GM18519 (cell line): ENCODE results near the gene ANTKMT.

Experiments used
- ATAC-seq: cut with Tn5 transposase; IDR thresholded peaks from one replicate; pipeline ENCODE4 v1.9.1; 2021; ENCODE audit warnings: mild to moderate bottlenecking, moderate library complexity; ENCODE audit not compliant: unreplicated experiment, low FRiP score

ANTKMT gene, protein sequence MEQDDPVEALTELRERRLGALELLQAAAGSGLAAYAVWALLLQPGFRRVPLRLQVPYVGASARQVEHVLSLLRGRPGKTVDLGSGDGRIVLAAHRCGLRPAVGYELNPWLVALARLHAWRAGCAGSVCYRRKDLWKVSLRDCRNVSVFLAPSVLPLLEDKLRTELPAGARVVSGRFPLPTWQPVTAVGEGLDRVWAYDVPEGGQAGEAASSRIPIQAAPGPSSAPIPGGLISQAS

DNA sequence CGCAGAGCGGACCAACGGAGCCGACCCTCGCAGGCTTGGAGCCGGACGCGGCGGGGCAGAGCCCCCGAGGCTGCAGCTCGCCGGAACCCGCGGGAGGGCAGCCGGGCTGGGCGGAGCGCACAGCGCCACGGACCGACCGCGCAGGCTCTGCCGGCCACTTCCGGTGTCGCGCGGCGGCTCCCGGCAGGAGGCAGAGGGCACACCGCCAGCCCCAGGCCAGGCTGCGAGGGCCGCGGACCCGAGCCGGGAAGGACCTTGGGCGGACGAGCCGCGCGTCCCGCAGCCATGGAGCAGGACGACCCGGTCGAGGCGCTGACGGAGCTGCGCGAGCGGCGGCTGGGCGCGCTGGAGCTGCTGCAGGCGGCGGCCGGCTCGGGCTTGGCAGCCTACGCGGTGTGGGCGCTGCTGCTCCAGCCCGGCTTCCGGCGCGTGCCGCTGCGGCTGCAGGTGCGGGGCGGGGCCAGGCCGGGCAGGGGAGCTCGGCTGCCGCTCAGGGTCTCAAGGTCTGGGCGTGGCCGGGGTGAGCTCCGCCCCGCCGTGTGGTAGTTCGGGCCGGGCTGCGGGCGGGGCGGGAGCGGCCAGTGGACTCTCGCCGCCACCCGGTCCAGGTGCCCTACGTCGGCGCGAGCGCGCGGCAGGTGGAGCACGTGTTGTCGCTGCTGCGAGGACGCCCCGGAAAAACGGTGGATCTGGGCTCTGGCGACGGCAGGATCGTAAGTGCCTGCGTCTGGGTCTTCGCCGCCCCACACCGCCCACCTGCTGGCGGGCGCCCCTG is at the start of gene ANTKMT:
Gene ANTKMT, plus strand, starts transcription at position 157 of the 775 bp plus-strand sequence. Its CDS starts 129 bp downstream, at position 286.
- peak; percentile 46 for ATAC-seq

DNA sequence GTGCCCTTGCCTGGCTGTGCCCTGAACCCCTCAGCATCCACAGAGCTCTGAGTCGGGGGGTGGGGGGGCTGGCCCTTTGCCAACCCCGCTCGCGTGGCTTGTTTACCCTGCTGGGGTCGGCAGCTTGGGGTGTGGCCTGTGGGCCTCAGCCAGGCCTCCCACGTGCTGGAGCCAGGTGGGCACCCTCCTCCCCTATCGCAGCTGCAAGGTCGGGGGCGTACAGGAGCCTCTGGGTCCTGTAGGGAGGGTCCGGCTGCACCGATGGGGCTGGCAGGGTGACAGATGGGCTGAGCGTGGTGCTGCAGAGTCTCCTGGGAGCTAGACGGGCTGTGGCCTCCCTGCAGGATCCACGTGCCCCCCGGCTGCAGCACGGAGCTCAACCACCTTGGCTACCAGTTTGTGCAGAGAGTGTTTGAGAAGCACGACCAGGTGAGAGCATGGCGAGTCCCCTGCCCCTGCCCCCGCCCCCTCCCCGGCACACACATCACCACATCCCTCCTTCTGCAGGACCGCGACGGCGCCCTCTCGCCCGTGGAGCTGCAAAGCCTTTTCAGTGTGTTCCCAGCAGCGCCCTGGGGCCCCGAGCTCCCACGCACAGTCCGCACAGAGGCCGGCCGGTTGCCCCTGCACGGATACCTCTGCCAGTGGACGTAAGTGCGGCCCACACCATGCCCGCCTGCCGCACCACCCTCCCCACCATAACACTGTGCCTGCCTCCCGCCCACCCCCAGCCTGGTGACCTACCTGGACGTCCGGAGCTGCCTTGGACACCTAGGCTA is 49.4 kb upstream of the ANTKMT start:
- ATAC-seq: no peak

DNA sequence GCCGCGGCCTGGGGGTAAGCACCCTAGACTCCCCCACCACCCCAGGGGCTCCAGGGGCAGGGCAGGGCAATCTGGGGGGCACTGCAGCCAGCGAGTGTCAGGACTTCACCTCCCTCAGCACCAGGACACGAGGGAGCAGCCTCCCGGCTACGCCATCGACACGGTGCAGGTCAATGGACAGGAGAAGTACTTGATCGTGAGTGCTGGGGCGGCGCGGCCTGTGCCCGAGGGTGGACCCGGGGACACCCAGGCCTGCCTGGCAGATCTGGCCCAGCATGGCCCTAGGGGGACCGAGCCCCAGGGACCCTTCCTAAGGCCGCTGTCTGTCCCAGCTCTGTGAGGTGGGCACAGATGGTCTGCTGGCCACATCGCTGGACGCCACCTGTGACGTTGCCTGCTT is 48.6 kb upstream of the ANTKMT start:
- no peak for ATAC-seq

DNA sequence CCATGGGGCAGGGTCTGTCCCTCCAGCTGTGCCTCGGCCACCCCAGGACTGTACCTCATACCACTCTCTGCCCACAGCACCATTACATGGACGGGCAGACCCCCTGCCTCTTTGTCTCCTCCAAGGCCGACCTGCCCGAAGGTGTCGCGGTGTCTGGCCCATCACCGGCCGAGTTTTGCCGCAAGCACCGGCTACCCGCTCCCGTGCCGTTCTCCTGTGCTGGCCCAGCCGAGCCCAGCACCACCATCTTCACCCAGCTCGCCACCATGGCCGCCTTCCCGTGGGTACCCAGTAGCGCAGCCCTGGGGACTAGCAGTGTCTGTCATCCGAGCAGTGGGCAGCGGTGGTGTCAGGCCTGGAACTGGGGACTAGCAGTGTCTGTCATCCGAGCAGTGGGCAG is 48.1 kb upstream of the ANTKMT start:
- ATAC-seq: no peak

DNA sequence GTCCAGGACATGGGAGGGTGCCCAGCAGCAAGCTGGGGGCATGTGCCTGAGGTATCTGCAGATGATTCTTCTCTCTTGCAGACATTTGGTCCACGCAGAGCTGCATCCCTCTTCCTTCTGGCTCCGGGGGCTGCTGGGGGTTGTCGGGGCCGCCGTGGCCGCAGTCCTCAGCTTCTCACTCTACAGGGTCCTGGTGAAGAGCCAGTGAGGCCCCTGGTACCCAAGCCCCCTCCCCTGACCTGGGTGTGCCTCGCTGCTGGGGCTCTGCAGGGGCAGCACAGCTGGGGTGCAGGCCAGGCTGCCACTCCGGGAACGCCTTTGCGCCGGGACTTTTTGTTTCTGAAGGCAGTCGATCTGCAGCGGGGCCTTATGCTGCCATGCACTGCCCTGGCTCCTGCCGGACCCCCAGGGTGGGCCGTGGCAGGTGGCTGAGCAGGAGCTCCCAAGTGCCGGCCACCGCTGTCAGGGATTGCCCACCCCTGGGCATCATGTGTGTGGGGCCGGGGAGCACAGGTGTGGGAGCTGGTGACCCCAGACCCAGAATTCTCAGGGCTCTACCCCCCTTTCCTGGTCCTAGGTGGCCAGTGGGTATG is 47.5 kb upstream of the ANTKMT start:
- ATAC-seq: no peak

DNA sequence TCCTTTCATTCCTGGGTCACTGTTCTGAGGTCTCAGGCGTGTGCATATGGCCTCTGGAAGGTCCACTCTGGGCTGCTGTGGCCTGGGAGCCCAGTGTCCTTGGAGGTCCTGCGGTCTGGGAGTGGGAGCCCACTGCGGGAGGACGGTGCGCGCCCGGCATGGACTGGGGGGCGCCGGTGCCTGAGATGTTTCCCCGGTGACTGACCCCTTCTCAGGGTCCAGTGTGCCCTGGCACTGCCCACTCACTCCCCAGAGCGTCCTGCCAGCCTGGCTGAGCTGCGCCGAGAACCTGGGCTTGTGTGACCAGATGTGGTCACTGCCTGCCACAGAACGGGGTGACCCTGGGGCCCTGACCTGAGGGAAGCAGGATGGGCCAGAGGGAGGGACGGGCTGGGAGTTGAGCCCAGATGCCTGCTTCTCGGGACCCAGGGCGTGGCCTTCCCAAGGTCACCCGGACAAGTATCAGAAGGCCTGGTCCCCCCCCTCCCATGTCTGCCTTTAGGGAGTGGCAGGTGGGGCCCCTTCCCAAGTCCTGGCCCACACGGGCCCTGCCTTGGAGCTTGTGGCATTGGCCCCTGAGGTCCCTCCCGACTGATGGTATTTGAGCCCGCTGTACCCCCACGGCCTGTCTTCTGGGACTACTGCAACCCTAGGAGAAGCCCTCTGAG is 46.6 kb upstream of the ANTKMT start:
- ATAC-seq: no peak

DNA sequence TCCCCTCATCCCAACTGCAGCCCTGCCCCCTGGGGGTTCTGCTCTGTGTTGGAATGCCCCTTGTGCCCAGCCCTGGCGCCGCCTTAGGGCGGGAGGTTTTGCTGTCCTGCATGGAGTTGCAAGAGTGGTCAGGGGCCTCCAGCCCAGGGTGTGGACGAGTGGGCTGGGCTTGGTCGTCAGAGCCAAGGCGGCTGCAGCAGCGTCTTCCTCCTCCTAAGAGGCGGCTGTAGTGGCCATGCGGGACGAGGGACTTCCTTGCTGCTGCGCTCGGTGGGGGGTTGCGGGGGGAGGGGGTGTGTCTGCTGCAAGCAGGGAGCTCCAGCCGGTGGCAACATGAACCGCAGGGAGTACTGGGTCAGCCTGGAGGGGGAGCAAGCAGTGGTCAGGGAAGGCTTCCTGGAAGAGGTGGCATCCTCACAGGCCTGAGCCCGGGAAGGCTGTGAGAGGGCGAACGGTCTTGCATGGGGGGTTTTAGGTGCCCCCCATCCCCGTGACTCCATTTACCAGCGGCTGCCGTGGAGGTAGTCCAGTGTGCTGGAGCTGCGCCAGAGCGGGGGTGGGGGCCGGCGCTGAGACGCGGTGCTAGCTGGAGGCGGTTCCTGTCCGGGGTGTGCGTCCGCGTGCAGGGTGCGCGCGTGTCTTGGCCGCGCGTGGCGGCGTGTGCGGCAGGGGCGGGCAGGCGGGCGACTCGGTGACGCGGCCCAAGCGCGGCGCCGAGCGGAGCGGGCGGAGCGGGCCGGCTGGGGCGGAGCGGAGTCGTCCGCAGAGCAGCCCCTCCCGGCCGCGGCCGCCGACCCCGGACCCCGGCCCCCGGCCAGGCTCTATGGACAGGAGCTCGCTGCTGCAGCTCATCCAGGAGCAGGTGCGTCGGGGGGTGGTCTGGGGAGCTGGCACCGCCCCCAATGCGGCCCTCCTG is 45.7 kb upstream of the ANTKMT start, which contains the start of gene RHBDL1:
Gene RHBDL1, plus strand, starts transcription at position 704 of the 916 bp plus-strand sequence. Its CDS starts 120 bp downstream, at position 824.
- no peak for ATAC-seq

DNA sequence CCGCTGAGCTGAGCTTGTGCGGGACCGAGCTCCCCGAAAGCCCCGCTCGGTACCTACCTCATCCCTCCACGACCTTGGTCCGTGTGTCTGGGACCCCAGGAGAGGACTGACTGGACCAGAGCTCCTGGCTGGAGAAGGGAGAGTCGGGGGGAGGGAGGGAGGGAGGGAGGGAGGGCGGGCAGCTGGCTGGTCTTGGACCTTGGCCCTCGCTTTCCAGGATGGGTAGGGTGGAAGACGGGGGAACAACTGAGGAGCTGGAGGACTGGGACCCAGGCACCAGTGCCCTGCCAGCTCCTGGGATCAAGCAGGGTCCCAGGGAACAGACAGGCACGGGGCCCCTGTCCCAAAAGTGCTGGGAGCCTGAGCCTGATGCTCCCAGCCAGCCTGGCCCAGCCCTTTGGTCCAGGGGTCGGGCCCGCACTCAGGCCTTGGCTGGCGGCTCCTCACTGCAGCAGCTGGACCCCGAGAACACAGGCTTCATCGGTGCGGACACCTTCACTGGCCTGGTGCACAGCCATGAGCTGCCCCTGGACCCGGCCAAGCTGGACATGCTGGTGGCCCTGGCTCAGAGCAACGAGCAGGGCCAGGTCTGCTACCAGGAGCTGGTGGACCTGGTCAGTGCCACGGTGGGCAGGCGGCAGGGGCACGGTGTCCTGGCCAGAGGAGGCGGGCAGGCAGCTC is 44.9 kb upstream of the ANTKMT start:
- no peak for ATAC-seq

DNA sequence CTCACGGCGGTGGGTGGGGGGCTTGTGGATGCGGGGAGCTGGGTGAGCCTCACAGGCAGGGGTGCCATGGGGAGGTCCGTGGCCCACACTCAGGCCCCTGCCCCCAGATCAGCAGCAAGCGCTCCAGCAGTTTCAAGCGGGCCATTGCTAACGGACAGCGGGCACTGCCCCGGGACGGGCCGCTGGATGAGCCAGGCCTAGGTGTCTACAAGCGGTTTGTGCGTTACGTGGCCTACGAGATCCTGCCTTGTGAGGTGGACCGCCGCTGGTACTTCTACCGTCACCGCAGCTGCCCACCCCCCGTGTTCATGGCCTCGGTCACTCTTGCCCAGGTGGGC is 44.4 kb upstream of the ANTKMT start:
- ATAC-seq: no peak

DNA sequence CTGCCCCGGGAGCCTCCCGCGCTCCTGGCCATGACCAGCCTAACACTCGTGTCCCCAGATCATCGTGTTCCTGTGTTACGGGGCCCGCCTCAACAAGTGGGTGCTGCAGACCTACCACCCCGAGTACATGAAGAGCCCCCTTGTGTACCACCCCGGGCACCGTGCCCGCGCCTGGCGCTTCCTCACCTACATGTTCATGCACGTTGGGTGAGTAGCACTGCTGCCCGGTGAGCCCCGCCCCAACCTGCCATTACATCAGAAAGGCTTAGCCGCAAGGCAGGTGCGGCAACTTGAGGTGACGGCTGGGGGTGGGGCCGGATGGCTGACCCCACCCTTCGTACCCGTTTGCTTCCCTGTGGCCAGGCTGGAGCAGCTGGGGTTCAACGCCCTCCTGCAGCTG is 44.0 kb upstream of the ANTKMT start:
- no peak for ATAC-seq

DNA sequence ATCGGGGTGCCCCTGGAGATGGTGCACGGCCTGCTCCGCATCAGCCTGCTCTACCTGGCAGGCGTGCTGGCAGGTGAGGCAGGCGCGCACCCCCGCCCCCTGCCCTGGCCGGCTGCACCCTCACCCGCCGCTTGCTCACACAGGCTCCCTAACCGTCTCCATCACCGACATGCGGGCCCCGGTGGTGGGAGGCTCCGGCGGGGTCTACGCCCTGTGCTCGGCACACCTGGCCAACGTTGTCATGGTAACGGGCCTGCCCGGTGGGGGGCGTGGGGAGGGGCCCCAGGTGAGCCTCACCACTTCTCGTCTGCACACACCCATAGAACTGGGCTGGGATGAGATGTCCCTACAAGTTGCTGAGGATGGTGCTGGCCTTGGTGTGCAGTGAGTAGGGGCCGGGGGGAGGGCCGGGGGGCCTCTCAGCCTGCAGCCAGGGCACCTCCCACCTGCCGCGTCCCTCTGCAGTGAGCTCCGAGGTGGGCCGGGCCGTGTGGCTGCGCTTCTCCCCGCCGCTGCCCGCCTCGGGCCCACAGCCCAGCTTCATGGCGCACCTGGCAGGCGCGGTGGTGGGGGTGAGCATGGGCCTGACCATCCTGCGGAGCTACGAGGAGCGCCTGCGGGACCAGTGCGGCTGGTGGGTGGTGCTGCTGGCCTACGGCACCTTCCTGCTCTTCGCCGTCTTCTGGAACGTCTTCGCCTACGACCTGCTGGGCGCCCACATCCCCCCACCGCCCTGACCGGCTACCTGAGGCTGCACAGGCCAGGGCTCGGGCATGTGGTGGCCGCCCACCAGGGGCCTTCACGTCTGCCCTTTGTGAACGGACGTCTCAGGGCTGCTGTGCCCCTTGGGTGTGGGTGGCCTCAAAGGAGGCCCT is 43.4 kb upstream of the ANTKMT start:
- no peak for ATAC-seq

DNA sequence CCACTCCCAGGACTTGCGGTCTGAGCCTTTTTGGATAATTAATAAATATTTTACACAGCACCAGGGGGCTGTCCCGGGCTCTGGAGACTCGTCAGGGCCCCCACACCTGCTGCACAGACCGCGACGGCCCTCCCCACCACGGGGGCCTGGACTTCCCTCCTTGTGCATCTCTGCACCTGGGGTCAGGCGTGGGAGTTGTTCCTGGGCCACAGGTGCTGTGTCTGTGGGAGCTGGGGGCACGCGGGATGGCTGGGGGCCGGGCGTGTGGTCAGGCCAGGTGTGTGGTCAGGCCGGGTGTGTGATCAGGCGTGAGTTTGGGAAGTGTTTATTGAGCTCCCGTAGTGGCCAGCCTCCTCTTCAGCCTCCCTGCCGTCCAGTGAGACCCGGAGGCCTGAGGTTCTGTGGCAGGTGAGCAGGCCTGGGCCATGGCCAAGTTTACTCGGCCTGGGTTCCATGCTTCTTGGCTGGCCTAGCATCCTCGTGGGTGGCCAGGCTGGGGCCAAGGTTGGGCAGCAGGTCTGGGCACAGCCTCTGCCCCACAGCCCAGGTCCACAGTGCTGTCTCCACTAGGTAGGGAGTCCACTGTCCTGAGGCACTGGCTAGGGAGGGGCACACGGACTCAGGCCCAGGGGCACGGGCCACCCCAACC is 42.6 kb upstream of the ANTKMT start:
- ATAC-seq: no peak

DNA sequence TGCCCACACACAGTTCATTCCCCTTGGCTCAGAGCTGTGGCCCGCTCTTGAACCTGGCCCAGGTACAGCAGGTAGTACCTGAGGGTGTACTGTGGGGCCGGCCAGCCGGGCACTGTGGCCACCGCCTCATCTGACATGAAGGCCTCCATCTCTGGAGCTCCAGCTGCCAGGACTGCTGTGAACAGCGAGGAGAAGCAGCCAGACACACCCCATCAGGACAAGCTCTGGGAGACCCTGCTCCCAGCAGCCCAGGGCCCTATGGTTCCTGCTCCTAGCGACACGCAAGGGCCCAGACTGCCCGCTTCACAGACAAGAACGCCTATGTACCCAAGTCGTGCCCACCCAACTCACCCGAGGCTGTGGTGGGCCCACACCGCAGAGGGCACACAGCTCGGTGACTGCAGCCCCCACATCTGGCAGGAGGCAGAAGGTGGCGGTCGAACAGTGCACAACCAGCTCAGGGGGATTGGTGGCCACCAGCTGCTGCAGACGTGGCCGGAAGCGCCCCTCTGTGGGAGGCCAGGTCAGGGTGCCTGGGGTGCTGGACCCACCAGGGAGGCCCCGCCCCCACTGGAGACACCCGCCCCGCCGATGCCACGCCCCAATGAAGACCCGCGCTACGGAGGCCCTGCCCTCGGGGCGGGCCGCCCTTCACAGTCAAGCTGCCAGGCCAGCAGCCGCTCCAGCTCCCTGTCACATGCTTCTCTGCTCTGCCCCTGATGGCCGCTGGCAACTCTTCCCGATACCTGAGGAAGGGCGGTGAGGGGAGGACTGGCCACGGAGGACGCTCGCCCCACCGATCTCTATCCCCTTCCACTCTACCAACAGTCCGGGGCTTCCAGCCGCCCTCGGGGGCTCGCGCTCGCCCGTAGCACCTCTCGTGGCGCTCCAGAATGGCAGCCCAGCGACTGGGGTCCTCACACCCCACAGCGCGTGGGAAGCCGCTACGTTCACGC is 41.8 kb upstream of the ANTKMT start:
- no peak for ATAC-seq

DNA sequence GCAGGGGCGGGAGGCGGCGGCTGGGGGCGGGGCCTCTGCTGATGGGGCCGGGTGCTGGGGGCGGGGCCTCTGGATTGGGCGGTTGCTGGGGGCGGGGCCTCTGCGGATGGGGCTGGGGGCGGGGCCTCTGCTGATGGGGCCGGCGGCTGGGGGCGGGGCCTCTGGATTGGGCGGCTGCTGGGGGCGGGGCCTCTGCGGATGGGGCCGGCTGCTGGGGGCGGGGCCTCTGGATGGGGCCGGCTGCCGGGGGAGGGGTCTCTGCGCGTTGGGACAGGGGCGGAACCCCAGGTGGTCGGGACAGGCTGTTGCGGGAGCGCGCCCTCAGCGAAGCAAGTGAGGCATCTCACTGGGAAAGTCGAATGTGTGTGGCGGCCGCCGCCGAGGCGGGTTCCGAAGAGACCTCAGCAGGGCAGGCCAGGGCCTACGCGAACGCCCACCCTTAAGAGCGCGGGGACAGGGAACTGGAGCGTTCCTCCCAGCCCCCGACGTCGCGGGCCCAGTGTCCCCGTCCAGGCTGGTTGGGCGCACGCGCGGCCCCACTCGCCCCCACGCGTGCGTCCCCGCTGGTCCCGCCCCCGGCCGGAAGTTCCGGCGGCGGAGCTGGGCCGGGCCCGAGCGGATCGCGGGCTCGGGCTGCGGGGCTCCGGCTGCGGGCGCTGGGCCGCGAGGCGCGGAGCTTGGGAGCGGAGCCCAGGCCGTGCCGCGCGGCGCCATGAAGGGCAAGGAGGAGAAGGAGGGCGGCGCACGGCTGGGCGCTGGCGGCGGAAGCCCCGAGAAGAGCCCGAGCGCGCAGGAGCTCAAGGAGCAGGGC is 40.9 kb upstream of the ANTKMT start, which contains the start of gene STUB1:
Gene STUB1, plus strand, starts transcription at position 597 of the 811 bp plus-strand sequence. Its CDS starts 116 bp downstream, at position 713.
- peak; percentile 24 for ATAC-seq

DNA sequence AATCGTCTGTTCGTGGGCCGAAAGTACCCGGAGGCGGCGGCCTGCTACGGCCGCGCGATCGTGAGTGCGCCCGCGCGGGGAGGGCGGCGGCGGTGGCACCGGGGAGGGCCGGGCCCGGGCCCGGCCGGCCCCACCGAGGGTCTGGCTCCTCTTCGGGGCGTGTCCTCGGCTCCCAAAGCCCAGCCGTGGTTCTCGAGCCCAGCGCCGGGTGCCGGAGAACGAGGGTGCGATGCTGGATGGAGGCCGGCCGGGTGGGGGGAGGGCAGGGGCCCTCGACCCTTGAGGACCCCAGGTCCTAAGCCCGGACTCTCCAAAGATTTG is 40.4 kb upstream of the ANTKMT start:
- no peak for ATAC-seq
